SK-N-SH (cell line): ENCODE measurements around the gene PIGM. TPM values are rescaled to one million over a fixed set of nuclear protein-coding genes. Genes with fewer than 3 reads are reported as not detected.

Experiments used
- CTCF ChIA-PET: fragments of 300-600, 350-600 bp; formaldehyde crosslinking; extraction: SDS; loops from one replicate; lab custom pipeline; 2021; lab: Yijun Ruan, JAX
- POLR2A ChIA-PET: fragments of 350-600 bp; sonication (Branson Sonifier 250); formaldehyde crosslinking; extraction: SDS; loops from one replicate; lab custom pipeline; 2020; ENCODE audit warnings: antibody characterized with exemption, inconsistent platforms; lab: Yijun Ruan, JAX
- DNase-seq: peaks from one replicate; pipeline ENCODE4 v3.0.0; 2012
- H2AFZ ChIP-seq: fragments of 200-600 bp; sonication (generic); 2 replicates; pipeline ENCODE4 v1.8.1; 2016; ENCODE audit warnings: antibody characterized with exemption, mild to moderate bottlenecking, low read depth
- H3F3A ChIP-seq: fragments of 200-600 bp; sonication (generic); replicated peaks from 2 replicates; pipeline ENCODE3; 2016; ENCODE audit warnings: antibody characterized with exemption, mild to moderate bottlenecking; ENCODE audit not compliant: insufficient read depth
- H3K27ac ChIP-seq, 2 experiments: fragments of 200-500 bp in 1 of 2; fragments of 200-600 bp in 1 of 2; sonication (Bioruptor generic) in 1 of 2; sonication (generic), shearing (Covaris generic) in 1 of 2; 2 replicates each; pipeline versions ENCODE4 v1.5.1 to v1.6.1; 2014 to 2016; ENCODE audit warnings: low read depth in 2 of 2, inconsistent platforms in 1 of 2, low read length in 1 of 2, mild to moderate bottlenecking in 1 of 2, mixed read lengths in 1 of 2
- H3K27me3 ChIP-seq: fragments of 200-600 bp; sonication (generic), shearing (Covaris generic); 2 replicates; pipeline ENCODE4 v1.6.1; 2016; ENCODE audit warnings: mixed run types; ENCODE audit not compliant: insufficient read depth
- H3K36me3 ChIP-seq, 2 experiments: fragments of 200-500 bp in 1 of 2; fragments of 200-600 bp in 1 of 2; sonication (Bioruptor generic) in 1 of 2; sonication (generic) in 1 of 2; replicated peaks in 1 of 2; 2 replicates each; pipeline versions ENCODE3 to v1.5.1; 2014 to 2016; ENCODE audit warnings: low read length in 1 of 2, mild to moderate bottlenecking in 1 of 2; ENCODE audit not compliant: insufficient read depth in 2 of 2, control insufficient read depth in 1 of 2
- H3K4me1 ChIP-seq, 2 experiments: fragments of 200-500 bp in 1 of 2; fragments of 200-600 bp in 1 of 2; sonication (Bioruptor generic) in 1 of 2; sonication (generic), shearing (Covaris generic) in 1 of 2; 2 replicates each; pipeline versions ENCODE4 v1.5.1 to v1.6.1; 2014 to 2016; ENCODE audit warnings: low read depth in 1 of 2, low read length in 1 of 2, mixed run types in 1 of 2; ENCODE audit not compliant: insufficient read depth in 2 of 2, control insufficient read depth in 1 of 2
- H3K4me2 ChIP-seq: fragments of 200-600 bp; sonication (generic), shearing (Covaris generic); 2 replicates; pipeline ENCODE4 v1.6.1; 2017; ENCODE audit warnings: mixed run types
- H3K4me3 ChIP-seq, 2 experiments: fragments of 200-500 bp in 1 of 2; fragments of 200-600 bp in 1 of 2; sonication (Bioruptor generic) in 1 of 2; sonication (generic), shearing (Covaris generic) in 1 of 2; 2 replicates each; pipeline versions ENCODE4 v1.5.1 to v1.8.1; 2014 to 2016; ENCODE audit warnings: low read depth in 2 of 2, inconsistent platforms in 1 of 2, low read length in 1 of 2, mild to moderate bottlenecking in 1 of 2, mixed read lengths in 1 of 2, moderate library complexity in 1 of 2
- H3K79me2 ChIP-seq: fragments of 200-600 bp; sonication (generic); 2 replicates; pipeline ENCODE4 v1.8.1; 2017; ENCODE audit warnings: mild to moderate bottlenecking; ENCODE audit not compliant: insufficient read depth
- H3K9ac ChIP-seq: fragments of 200-600 bp; sonication (generic); 2 replicates; pipeline ENCODE4 v1.6.1; 2017; ENCODE audit warnings: mixed run types
- H3K9me2 ChIP-seq: fragments of 200-600 bp; sonication (generic); 2 replicates; pipeline ENCODE4 v1.6.1; 2017; ENCODE audit warnings: mixed run types
- H3K9me3 ChIP-seq: fragments of 200-600 bp; sonication (generic); 2 replicates; pipeline ENCODE4 v1.6.1; 2017; ENCODE audit warnings: mixed run types, mild to moderate bottlenecking, moderate library complexity
- H4K20me1 ChIP-seq: fragments of 200-600 bp; sonication (generic); 2 replicates; pipeline ENCODE4 v1.6.1; 2017; ENCODE audit warnings: mild to moderate bottlenecking, mixed run types; ENCODE audit not compliant: insufficient read depth
- CTCF ChIP-seq: fragments of 200-600 bp; sonication (generic); IDR thresholded peaks from 2 replicates; pipeline ENCODE4 v1.6.1; 2017; ENCODE audit warnings: antibody characterized with exemption, mild to moderate bottlenecking, moderate library complexity
- ELF1 ChIP-seq: IDR thresholded peaks from 2 replicates; pipeline ENCODE4 v1.4.0; 2012
- EZH2phosphoT487 ChIP-seq: fragments of 200-600 bp; sonication (generic); IDR thresholded peaks from 2 replicates; pipeline ENCODE4 v1.6.1; 2017; ENCODE audit warnings: low read depth, mixed run types, mild to moderate bottlenecking, antibody characterized with exemption, moderate library complexity, borderline replicate concordance
- FOXJ3 ChIP-seq: sonication (generic); formaldehyde crosslinking; IDR thresholded peaks from 2 replicates; pipeline ENCODE4 v1.5.1; 2020; ENCODE audit warnings: mild to moderate bottlenecking, missing genetic modification reagents
- FOXM1 ChIP-seq: IDR thresholded peaks from 2 replicates; pipeline ENCODE4 v1.4.0; 2012; ENCODE audit warnings: low read depth, mild to moderate bottlenecking
- GABPA ChIP-seq: IDR thresholded peaks from 2 replicates; pipeline ENCODE4 v1.4.0; 2012; ENCODE audit warnings: low read depth, mild to moderate bottlenecking
- IRF3 ChIP-seq: fragments of 150-350 bp; IDR thresholded peaks from 2 replicates; pipeline ENCODE4 v1.6.1; 2016; ENCODE audit warnings: mild to moderate bottlenecking, low read depth, low read length
- MAX ChIP-seq: IDR thresholded peaks from 2 replicates; pipeline ENCODE4 v1.4.0; 2012; ENCODE audit warnings: low read depth
- NFIC ChIP-seq: IDR thresholded peaks from 2 replicates; pipeline ENCODE4 v1.4.0; 2012; ENCODE audit warnings: borderline replicate concordance
- NRF1 ChIP-seq: IDR thresholded peaks from 2 replicates; pipeline ENCODE4 v1.6.1; 2012; ENCODE audit warnings: low read depth, mild to moderate bottlenecking, low read length
- PBX3 ChIP-seq: IDR thresholded peaks from 2 replicates; pipeline ENCODE4; 2012
- RCOR1 ChIP-seq: fragments of 150-350 bp; IDR thresholded peaks from 2 replicates; pipeline ENCODE4 v1.6.1; 2017; ENCODE audit warnings: antibody characterized with exemption, low read length
- RFX5 ChIP-seq: IDR thresholded peaks from 2 replicates; pipeline ENCODE4 v1.6.1; 2012; ENCODE audit warnings: mild to moderate bottlenecking, improper control_type of control experiment, low read length
- RXRA ChIP-seq: IDR thresholded peaks from 2 replicates; pipeline ENCODE4 v1.4.0; 2012; ENCODE audit warnings: low read depth, mild to moderate bottlenecking, borderline replicate concordance
- SMC3 ChIP-seq: IDR thresholded peaks from 2 replicates; pipeline ENCODE4 v1.6.1; 2012; ENCODE audit warnings: low read depth, low read length, improper control_type of control experiment
- TAF1 ChIP-seq: IDR thresholded peaks from 2 replicates; pipeline ENCODE4 v1.6.1; 2012; ENCODE audit warnings: low read depth, mild to moderate bottlenecking, low read length, moderate library complexity, borderline replicate concordance
- TEAD4 ChIP-seq: IDR thresholded peaks from 2 replicates; pipeline ENCODE4 v1.4.0; 2012; ENCODE audit warnings: mild to moderate bottlenecking, borderline replicate concordance; ENCODE audit not compliant: insufficient read depth
- USF2 ChIP-seq: fragments of 150-350 bp; IDR thresholded peaks from 2 replicates; pipeline ENCODE4 v1.6.1; 2017; ENCODE audit warnings: antibody characterized with exemption, low read length, low read depth, borderline replicate concordance
- YY1 ChIP-seq: IDR thresholded peaks from 2 replicates; pipeline ENCODE4 v1.4.0; 2012; ENCODE audit warnings: low read depth, mild to moderate bottlenecking
- ZBTB33 ChIP-seq: IDR thresholded peaks from 2 replicates; pipeline ENCODE4 v1.4.0; 2012; ENCODE audit warnings: low read depth, borderline replicate concordance
- WGBS: methylation state at CpG from one replicate; pipeline ENCODE4 v1.1.6; 2017; ENCODE audit warnings: low lambda C conversion rate; 5-methylcytosine and 5-hydroxymethylcytosine counted together
- polyA plus RNA-seq, 3 experiments: library from polyadenylated mRNA; depleted of rRNA; stranded (reverse); fragments of >200 nt; gene quantifications; 2 replicates each; pipeline ENCODE4 v1.2.3, GENCODE V29; 2012

The PIGM gene
- polyA plus RNA-seq, 1 of the 3 experiments (the other 2 are of a cell fraction) = 4.0 TPM

GRCh38 chr1:160053548-160054365, 22.0 kb upstream of the PIGM start:
- Histone ChIP-seq H4K20me1 (no peaks in the 10 kb centered on the region), H3K27ac (no peak overlapping the region), H3K4me3 (no peak overlapping the region), H3K9ac (no peak overlapping the region), H3K36me3 (no peaks in the 10 kb centered on the region), H3K9me3 (no peaks in the 10 kb centered on the region), H3K79me2 (no peaks in the 10 kb centered on the region), H3K4me2 (no peak overlapping the region), H3K9me2 (no peaks in the 10 kb centered on the region), H3F3A (no peaks in the 10 kb centered on the region), H3K27me3 (peaks cover 73% of the 10 kb centered on the region), H3K4me1 (no peaks in the 10 kb centered on the region), H2AFZ (no peak overlapping the region)
- no peak for DNase-seq
- ChIA-PET CTCF (interaction anchor here (1.2 to 9.8 kb wide), 5 partner anchors 7 to 31 kb away, joined by 3 to 76 read pairs (median 7); partner anchors contain the start of gene KCNJ9), POLR2A (no interaction called here)
- 36% methylated on average over 7 of the region's 7 CpGs for WGBS
- TF ChIP-seq TEAD4 (no peak), NRF1 (no peak), PBX3 (no peak), EZH2phosphoT487 (no peak), ZBTB33 (no peak), RXRA (no peak), MAX (no peak), GABPA (no peak), SMC3 (no peak), USF2 (no peak), YY1 (no peak), IRF3 (no peak), FOXM1 (no peak), RCOR1 (no peak), FOXJ3 (no peak), TAF1 (no peak), RFX5 (no peak), NFIC (no peak), ELF1 (no peak), CTCF (no peak)
